Activated CD4-positive, CD25-positive, alpha-beta regulatory T cell treated with anti-CD3 and anti-CD28 coated beads, Interleukin-2, amount 50 U/mL, for 24 hours (primary cell): ENCODE measurements around the gene RNASE1.
"Not testable (repeated sequence)": the region's sequence is repeated elsewhere in the genome, so short reads cannot be mapped to it uniquely, and the experiment has no call there.

Experiments used
- ATAC-seq, 2 donors: fragments of 150-1000 bp; cut with Tn5 transposase; one replicate each; pipeline ENCODE4 v1.10.0; 2021; ENCODE audit warnings: mild to moderate bottlenecking in 1 of 2, moderate library complexity in 1 of 2

RNASE1 gene

GRCh38 chr14:20769421-20769820 lies 33.2 kb downstream of the RNASE1 start:
- no peak for ATAC-seq

- no peak for ATAC-seq
Observed at GRCh38 chr14:20768593-20768892, 34.1 kb downstream of the RNASE1 start.

- no peak for ATAC-seq
Observed at GRCh38 chr14:20760950-20761349, 41.7 kb downstream of the RNASE1 start.

GRCh38 chr14:20759465-20759864 lies 43.2 kb downstream of the RNASE1 start:
- not testable (repeated sequence) for ATAC-seq

- no peak for ATAC-seq
Observed at GRCh38 chr14:20757965-20758364, 44.7 kb downstream of the RNASE1 start.

GRCh38 chr14:20755037-20755436 lies 47.6 kb downstream of the RNASE1 start:
- ATAC-seq: no peak

GRCh38 chr14:20754308-20754707 lies 48.3 kb downstream of the RNASE1 start:
- no peak for ATAC-seq

GRCh38 chr14:20751963-20752562 lies 50.6 kb downstream of the RNASE1 start:
- no peak for ATAC-seq
